Karpas-422 (cell line): ENCODE results near the gene UBAC1. TPM values are rescaled to one million over a fixed set of nuclear protein-coding genes. Genes with fewer than 3 reads are reported as not detected.
"Not testable (repeated sequence)": the region's sequence is repeated elsewhere in the genome, so short reads cannot be mapped to it uniquely, and the experiment has no call there.

Experiments used
- DNase-seq: peaks from one replicate; pipeline ENCODE4 v3.0.0-alpha.2; 2015
- H2AFZ ChIP-seq: fragments of 200-600 bp; sonication (generic); 2 replicates; pipeline ENCODE4 v1.6.1; 2014; ENCODE audit warnings: antibody characterized with exemption, low read length, mixed read lengths
- H3K27ac ChIP-seq: fragments of 200-600 bp; sonication (generic); 2 replicates; pipeline ENCODE4 v1.5.1; 2014; ENCODE audit warnings: mild to moderate bottlenecking, low read length, moderate library complexity
- H3K27me3 ChIP-seq: fragments of 200-600 bp; sonication (generic); 2 replicates; pipeline ENCODE4 v1.6.1; 2014; ENCODE audit warnings: low read length, mixed read lengths
- H3K36me3 ChIP-seq: fragments of 200-600 bp; sonication (generic); 2 replicates; pipeline ENCODE4 v1.6.1; 2014; ENCODE audit warnings: low read length, mixed read lengths; ENCODE audit not compliant: insufficient read depth
- H3K4me1 ChIP-seq: fragments of 200-600 bp; sonication (generic); 2 replicates; pipeline ENCODE4 v1.6.1; 2014; ENCODE audit warnings: mild to moderate bottlenecking, low read length, mixed read lengths
- H3K4me2 ChIP-seq: fragments of 200-600 bp; sonication (generic); 2 replicates; pipeline ENCODE4 v1.6.1; 2014; ENCODE audit warnings: low read length, low read depth, mild to moderate bottlenecking; ENCODE audit not compliant: poor library complexity, severe bottlenecking
- H3K4me3 ChIP-seq: fragments of 200-600 bp; sonication (generic); 2 replicates; pipeline ENCODE4 v1.5.1; 2014; ENCODE audit warnings: mild to moderate bottlenecking, antibody characterized with exemption, low read length, mixed read lengths
- H3K79me2 ChIP-seq: fragments of 200-600 bp; sonication (generic); 2 replicates; pipeline ENCODE4 v1.6.1; 2014; ENCODE audit warnings: mild to moderate bottlenecking, low read length, mixed read lengths
- H3K9ac ChIP-seq: fragments of 200-600 bp; sonication (generic); 2 replicates; pipeline ENCODE4 v1.6.0; 2014; ENCODE audit warnings: low read length
- H3K9me2 ChIP-seq: fragments of 200-600 bp; sonication (generic), shearing (Covaris generic); replicated peaks from 2 replicates; pipeline ENCODE4 v1.6.0; 2014; ENCODE audit warnings: mild to moderate bottlenecking, low read length, moderate library complexity; ENCODE audit not compliant: insufficient read depth
- H3K9me3 ChIP-seq: fragments of 300-700, 200-600 bp; sonication (generic); 2 replicates; pipeline ENCODE4 v1.6.1; 2014; ENCODE audit warnings: low read length, mixed read lengths
- H4K20me1 ChIP-seq: fragments of 200-600 bp; sonication (generic); 2 replicates; pipeline ENCODE4 v1.6.1; 2014; ENCODE audit warnings: mild to moderate bottlenecking, antibody characterized with exemption, low read length, low read depth; ENCODE audit not compliant: insufficient read depth
- total RNA-seq: library from RNA; depleted of rRNA; stranded (reverse); fragments of >200 nt; shearing (Covaris generic); gene quantifications from 2 replicates; pipeline ENCODE4 v1.2.3, GENCODE V29; 2014; ENCODE audit warnings: low replicate concordance

Gene UBAC1
- total RNA-seq, 1 experiment from 2014 or later = 32.1 TPM

- no peaks in the 10 kb centered on the region for H3K79me2 ChIP-seq
- H2AFZ ChIP-seq = no peak overlapping the region
- no peak overlapping the region for H3K4me2 ChIP-seq
- H3K9me3 ChIP-seq = no peaks in the 10 kb centered on the region
- H3K9ac ChIP-seq = no peak overlapping the region
- H3K27ac ChIP-seq = no peak overlapping the region
- no peak for DNase-seq
- no peaks in the 10 kb centered on the region for H3K27me3 ChIP-seq
- no peaks in the 10 kb centered on the region for H3K36me3 ChIP-seq
- H3K4me1 ChIP-seq = peaks cover 17% of the 10 kb centered on the region
- H4K20me1 ChIP-seq = 0 out of 2 replicates have a peak, but pooled peaks cover 5% of the 10 kb centered on the region
- H3K4me3 ChIP-seq = no peak overlapping the region
- no peaks in the 10 kb centered on the region for H3K9me2 ChIP-seq
Observed at GRCh38 chr9:135969064-135969683, 8.0 kb upstream of the UBAC1 start.

- Histone ChIP-seq H3K79me2 (no peaks in the 10 kb centered on the region), H3K36me3 (no peaks in the 10 kb centered on the region), H3K9me3 (no peaks in the 10 kb centered on the region), H4K20me1 (0 out of 2 replicates have a peak, but pooled peaks cover 5% of the 10 kb centered on the region), H2AFZ (no peak overlapping the region), H3K4me2 (no peak overlapping the region), H3K27me3 (no peaks in the 10 kb centered on the region), H3K9me2 (no peaks in the 10 kb centered on the region), H3K27ac (no peak overlapping the region), H3K4me3 (no peak overlapping the region), H3K4me1 (peaks cover 17% of the 10 kb centered on the region), H3K9ac (no peak overlapping the region)
- DNase-seq = no peak
Observed at GRCh38 chr9:135968601-135969000, 7.4 kb upstream of the UBAC1 start.

DNA sequence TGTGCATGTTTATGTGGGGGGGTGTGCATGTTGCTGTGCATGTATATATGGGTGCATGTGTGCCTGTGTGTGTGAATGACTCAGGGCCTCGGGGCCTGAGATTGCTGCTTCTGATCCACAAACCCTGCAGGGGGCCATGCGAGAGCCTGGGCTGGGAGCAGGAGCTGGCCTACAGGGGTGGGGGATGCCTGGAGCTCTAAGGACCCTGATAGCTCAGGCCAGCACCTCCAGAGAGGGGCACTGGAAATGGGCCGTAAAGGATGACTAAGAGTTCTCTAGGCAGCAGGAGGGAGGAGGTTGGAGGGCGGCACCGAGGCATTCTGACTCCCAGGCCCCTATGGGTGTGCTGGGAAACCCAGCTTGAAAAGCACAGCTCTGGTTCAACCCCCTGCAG is 6.9 kb upstream of the UBAC1 start:
- 0 out of 2 replicates have a peak, but pooled peaks cover 5% of the 10 kb centered on the region for H4K20me1 ChIP-seq
- H3K27me3 ChIP-seq = no peaks in the 10 kb centered on the region
- peaks cover 17% of the 10 kb centered on the region for H3K4me1 ChIP-seq
- no peaks in the 10 kb centered on the region for H3K9me3 ChIP-seq
- H3K79me2 ChIP-seq = no peaks in the 10 kb centered on the region
- no peak overlapping the region for H3K27ac ChIP-seq
- H3K36me3 ChIP-seq = no peaks in the 10 kb centered on the region
- H3K4me2 ChIP-seq = no peak overlapping the region
- no peak overlapping the region for H3K9ac ChIP-seq
- no peak overlapping the region for H3K4me3 ChIP-seq
- no peak overlapping the region for H2AFZ ChIP-seq
- DNase-seq = no peak
- no peaks in the 10 kb centered on the region for H3K9me2 ChIP-seq

DNA sequence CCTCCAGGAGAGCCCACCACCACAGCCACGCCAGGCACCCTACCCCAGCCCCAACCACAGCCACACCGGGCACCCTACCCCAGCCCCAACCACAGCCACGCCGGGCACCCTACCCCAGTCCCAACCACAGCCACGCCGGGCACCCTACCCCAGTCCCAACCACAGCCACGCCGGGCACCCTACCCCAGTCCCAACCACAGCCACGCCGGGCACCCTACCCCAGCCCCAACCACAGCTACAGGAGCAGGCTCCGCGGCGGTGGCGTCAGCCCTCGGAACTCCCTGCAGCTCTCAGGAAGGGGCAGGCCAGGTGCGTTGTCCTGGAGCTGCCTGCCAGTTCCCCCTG is 5.7 kb upstream of the UBAC1 start:
- not testable (repeated sequence) for DNase-seq, H3K79me2 ChIP-seq, H2AFZ ChIP-seq, H3K36me3 ChIP-seq, H3K27me3 ChIP-seq, H4K20me1 ChIP-seq, H3K4me2 ChIP-seq, H3K9me3 ChIP-seq, H3K27ac ChIP-seq, H3K9me2 ChIP-seq, H3K4me3 ChIP-seq, H3K9ac ChIP-seq
- H3K4me1 ChIP-seq = peaks cover 26% of the 10 kb centered on the region

- no peaks in the 10 kb centered on the region for H4K20me1 ChIP-seq
- DNase-seq = no peak
- H3K27ac ChIP-seq = no peak overlapping the region
- H3K79me2 ChIP-seq = peaks cover 8% of the 10 kb centered on the region
- H2AFZ ChIP-seq = no peak overlapping the region
- H3K9ac ChIP-seq = no peak overlapping the region
- H3K4me2 ChIP-seq = no peak overlapping the region
- H3K9me2 ChIP-seq = no peaks in the 10 kb centered on the region
- H3K9me3 ChIP-seq = no peaks in the 10 kb centered on the region
- H3K4me3 ChIP-seq = no peak overlapping the region
- H3K4me1 ChIP-seq = peaks cover 31% of the 10 kb centered on the region
- no peaks in the 10 kb centered on the region for H3K27me3 ChIP-seq
- H3K36me3 ChIP-seq = no peaks in the 10 kb centered on the region
Observed at GRCh38 chr9:135965124-135965756, 4.1 kb upstream of the UBAC1 start.

DNA sequence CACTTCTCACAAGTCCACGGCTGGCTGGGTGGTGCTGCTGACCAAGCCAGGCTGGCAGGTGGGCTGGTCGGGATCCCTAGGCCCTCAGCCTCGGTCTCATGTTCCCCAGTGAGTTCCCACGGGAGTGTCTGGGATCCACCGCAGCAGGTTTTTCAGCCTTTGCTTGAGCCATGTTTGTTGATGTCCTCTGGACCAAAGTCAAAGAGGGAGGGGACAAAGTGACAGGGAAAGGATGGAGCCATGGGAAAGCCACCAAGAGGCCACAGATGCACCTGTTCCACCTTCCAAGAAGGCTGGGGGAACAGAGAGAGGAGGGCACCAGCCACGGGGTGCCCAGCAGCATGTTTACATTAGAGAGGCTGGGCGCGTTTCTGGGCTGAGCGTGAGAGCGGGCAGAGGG is 2.8 kb upstream of the UBAC1 start:
- Histone ChIP-seq H2AFZ (no peak overlapping the region), H3K4me2 (no peak overlapping the region), H3K4me3 (no peak overlapping the region), H3K9me3 (no peaks in the 10 kb centered on the region), H4K20me1 (no peaks in the 10 kb centered on the region), H3K27ac (no peak overlapping the region), H3K9me2 (no peaks in the 10 kb centered on the region), H3K4me1 (peaks cover 35% of the 10 kb centered on the region), H3K36me3 (no peaks in the 10 kb centered on the region), H3K27me3 (no peaks in the 10 kb centered on the region), H3K79me2 (peaks cover 21% of the 10 kb centered on the region), H3K9ac (no peak overlapping the region)
- no peak for DNase-seq

DNA sequence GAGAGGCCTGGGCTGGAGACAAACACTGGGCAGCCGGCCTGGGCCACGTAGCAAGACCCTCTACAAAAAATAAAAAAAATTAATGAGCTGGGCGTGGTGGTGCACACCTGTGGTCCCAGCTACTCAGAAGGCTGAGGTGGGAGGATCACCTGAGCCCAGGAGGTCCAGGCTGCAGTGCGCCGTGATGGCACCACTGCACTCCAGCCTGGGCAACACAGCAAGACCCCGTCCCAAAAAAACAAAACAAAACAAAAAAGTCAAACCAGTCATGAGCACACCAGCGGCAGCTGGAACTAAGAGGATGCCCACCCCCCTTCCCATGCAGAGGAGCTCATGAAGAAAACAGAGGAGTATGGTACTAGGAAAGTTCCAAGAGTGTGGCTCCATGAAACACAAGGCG is 2.2 kb upstream of the UBAC1 start:
- Histone ChIP-seq H3K4me1 (peaks cover 29% of the 10 kb centered on the region), H3K9me3 (no peaks in the 10 kb centered on the region), H3K27me3 (no peaks in the 10 kb centered on the region), H3K9me2 (no peaks in the 10 kb centered on the region), H3K4me3 (no peak overlapping the region), H4K20me1 (no peaks in the 10 kb centered on the region), H3K4me2 (no peak overlapping the region), H3K36me3 (0 out of 2 replicates have a peak, but pooled peaks cover 5% of the 10 kb centered on the region), H3K9ac (no peak overlapping the region), H3K79me2 (peaks cover 27% of the 10 kb centered on the region), H3K27ac (no peak overlapping the region), H2AFZ (no peak overlapping the region)
- no peak for DNase-seq

GRCh38 chr9:135962696-135963307 is 1.6 kb upstream of the UBAC1 start:
- no peak for DNase-seq
- no peak overlapping the region for H3K9ac ChIP-seq
- no peak overlapping the region for H3K4me3 ChIP-seq

More at GRCh38 chr9:135962696-135963307, 1.6 kb upstream of the UBAC1 start:
- Histone ChIP-seq H3K79me2 (peaks cover 32% of the 10 kb centered on the region), H3K4me1 (peaks cover 24% of the 10 kb centered on the region), H3K27me3 (no peaks in the 10 kb centered on the region), H3K36me3 (0 out of 2 replicates have a peak, but pooled peaks cover 5% of the 10 kb centered on the region), H2AFZ (no peak overlapping the region), H3K4me2 (peak overlapping the region; percentile 70), H3K9me2 (no peaks in the 10 kb centered on the region), H4K20me1 (0 out of 2 replicates have a peak, but pooled peaks cover 3% of the 10 kb centered on the region), H3K27ac (no peak overlapping the region), H3K9me3 (no peaks in the 10 kb centered on the region)
